Breast epithelium (tissue), 3 donors: ENCODE results near the gene SPACA7.

ENCODE experiments used
- POLR2AphosphoS5 ChIP-seq, 3 donors: sonication (generic); formaldehyde crosslinking; IDR thresholded peaks; one replicate each; pipeline ENCODE4 v1.6.1; 2017; ENCODE audit warnings: antibody characterized with exemption in 3 of 3
- TF ChIP-seq, protein P1 (sequence below), 3 donors: fragments of 450-650 bp; IDR thresholded peaks; one replicate each; pipeline ENCODE4 v1.5.1; 2016 to 2017; ENCODE audit warnings: antibody characterized with exemption in 3 of 3, mild to moderate bottlenecking in 3 of 3, moderate library complexity in 3 of 3

DNA sequence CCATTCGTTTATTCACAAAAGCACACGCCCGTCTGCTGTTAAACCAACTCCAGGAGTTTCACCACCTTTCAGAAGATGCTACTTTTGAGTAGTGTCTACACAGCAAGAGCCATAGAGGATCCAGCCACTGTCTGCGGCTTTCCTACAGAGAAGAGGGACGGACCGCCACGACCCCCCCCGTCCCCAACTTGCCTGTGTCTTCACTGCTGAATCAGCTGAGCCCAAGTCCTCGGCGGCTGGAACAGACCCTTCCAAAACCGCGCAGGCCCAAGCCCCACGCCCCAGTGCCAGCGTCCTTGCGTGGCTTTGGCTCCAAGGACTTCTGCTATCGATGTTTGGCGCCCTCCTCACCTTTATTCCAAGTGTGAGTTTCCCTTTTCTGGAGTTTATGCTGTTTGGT is 65.1 kb downstream of the SPACA7 start:
- TF ChIP-seq, protein P1, sequence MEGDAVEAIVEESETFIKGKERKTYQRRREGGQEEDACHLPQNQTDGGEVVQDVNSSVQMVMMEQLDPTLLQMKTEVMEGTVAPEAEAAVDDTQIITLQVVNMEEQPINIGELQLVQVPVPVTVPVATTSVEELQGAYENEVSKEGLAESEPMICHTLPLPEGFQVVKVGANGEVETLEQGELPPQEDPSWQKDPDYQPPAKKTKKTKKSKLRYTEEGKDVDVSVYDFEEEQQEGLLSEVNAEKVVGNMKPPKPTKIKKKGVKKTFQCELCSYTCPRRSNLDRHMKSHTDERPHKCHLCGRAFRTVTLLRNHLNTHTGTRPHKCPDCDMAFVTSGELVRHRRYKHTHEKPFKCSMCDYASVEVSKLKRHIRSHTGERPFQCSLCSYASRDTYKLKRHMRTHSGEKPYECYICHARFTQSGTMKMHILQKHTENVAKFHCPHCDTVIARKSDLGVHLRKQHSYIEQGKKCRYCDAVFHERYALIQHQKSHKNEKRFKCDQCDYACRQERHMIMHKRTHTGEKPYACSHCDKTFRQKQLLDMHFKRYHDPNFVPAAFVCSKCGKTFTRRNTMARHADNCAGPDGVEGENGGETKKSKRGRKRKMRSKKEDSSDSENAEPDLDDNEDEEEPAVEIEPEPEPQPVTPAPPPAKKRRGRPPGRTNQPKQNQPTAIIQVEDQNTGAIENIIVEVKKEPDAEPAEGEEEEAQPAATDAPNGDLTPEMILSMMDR (IDR thresholded peaks at IDR 0.05), result no peak
- TF ChIP-seq POLR2AphosphoS5 (IDR thresholded peaks at IDR 0.05), result no peak
